ENCODE measurements around the gene SLC38A3. TPM values are rescaled to one million over a fixed set of nuclear protein-coding genes. Genes with fewer than 3 reads are reported as not detected.
A peak's percentile ranks its signal among the peaks of the same experiment; 100 is the strongest.

Gene SLC38A3
- polyA plus RNA-seq, 2 donors: 0.08 to 0.11 TPM

DNA sequence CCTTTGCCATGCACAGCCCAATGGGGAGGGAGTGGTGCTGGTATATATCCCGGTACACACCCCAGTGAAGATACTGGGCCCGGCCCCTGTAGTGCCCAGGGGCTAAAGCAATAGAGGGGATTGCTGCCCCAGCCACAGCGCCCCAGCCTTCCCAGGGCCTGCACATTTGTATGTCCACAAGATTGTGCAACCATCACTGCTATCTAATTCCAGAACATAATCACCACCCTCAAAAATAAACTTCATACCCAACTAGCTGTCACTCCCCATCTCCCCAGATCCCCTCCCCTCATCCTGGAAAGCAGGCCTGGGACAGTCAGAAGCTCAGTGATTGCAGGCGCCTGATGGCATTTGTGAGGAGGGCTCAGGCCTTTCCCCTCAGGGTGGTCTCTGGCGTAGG is 44.4 kb downstream of the SLC38A3 start:
- Histone ChIP-seq H3K9me3 (ENCODE audit: control insufficient read depth in 2 of 2, insufficient read depth in 1 of 2, low read depth in 1 of 2, low read length in 1 of 2) (no peaks in the 10 kb centered on the region), H3K4me1 (ENCODE audit: control insufficient read depth in 2 of 2, insufficient read depth in 2 of 2, low read length in 1 of 2) (peaks cover 19 to 62% of the 10 kb centered on the region in 2 donors), H3K36me3 (ENCODE audit: control insufficient read depth in 2 of 2, insufficient read depth in 2 of 2, low read length in 1 of 2) (peaks cover 0 to 22% of the 10 kb centered on the region in 2 donors), H3K27ac (ENCODE audit: low read depth in 2 of 2, low read length in 1 of 2) (peak overlapping the region; percentile 60 to 91), H3K27me3 (ENCODE audit: control insufficient read depth in 1 of 2, insufficient read depth in 2 of 2, low read length in 2 of 2) (no peaks in the 10 kb centered on the region), H3K4me3 (ENCODE audit: low read depth in 1 of 2, low read length in 2 of 2) (no peak overlapping the region)
- WGBS, 2 donors: 83 to 86% methylated on average over 5 of the region's 5 CpGs

DNA sequence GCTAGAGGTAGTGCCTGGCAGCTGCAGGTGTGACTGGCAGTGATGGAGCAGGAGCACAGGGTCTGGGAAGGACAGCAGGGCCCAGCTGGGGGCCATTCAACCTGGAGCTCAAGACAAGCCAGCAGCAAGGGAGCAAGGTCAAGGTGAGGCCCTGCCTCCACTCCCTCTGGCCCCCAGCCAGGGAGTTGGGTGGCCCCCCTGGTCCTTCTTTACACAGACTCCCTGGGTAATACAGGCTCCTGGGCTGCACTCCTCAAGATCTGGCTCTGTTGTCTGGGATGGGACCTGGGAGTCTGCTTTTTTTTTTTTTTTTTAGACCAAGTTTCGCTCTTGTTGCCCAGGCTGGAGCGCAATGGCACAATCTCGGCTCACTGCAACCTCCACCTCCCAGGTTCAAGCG is 45.4 kb downstream of the SLC38A3 start:
- Histone ChIP-seq H3K4me3 (ENCODE audit: low read depth in 1 of 2, low read length in 2 of 2) (no peak overlapping the region), H3K27ac (ENCODE audit: low read depth in 2 of 2, low read length in 1 of 2) (peak overlapping the region in 1 of 2 donors; percentile 91), H3K27me3 (ENCODE audit: control insufficient read depth in 1 of 2, insufficient read depth in 2 of 2, low read length in 2 of 2) (no peaks in the 10 kb centered on the region), H3K4me1 (ENCODE audit: control insufficient read depth in 2 of 2, insufficient read depth in 2 of 2, low read length in 1 of 2) (peaks cover 14 to 65% of the 10 kb centered on the region in 2 donors), H3K9me3 (ENCODE audit: control insufficient read depth in 2 of 2, insufficient read depth in 1 of 2, low read depth in 1 of 2, low read length in 1 of 2) (no peaks in the 10 kb centered on the region), H3K36me3 (ENCODE audit: control insufficient read depth in 2 of 2, insufficient read depth in 2 of 2, low read length in 1 of 2) (peaks cover 0 to 17% of the 10 kb centered on the region in 2 donors)
- WGBS, 2 donors: 89 to 92% methylated on average over 4 of the region's 4 CpGs

DNA sequence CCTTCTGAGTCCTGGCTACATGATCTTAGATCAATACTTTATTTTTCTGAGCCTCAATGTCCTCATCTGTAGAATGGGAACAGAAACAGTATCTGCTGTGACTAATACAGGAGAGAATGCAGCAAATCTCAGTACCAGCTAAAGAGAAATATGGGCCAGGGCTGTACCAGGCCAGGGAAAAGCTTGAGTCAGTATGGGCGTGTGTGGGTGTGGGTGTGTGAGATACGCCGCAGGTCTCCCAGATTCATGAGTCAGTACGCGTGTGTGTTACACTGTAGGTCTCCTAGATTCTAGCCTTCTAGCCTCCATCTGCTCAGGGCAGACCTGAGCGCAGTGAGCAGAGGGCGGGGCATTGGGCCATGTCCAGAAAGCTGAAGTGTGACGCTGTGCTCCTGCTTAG is 46.1 kb downstream of the SLC38A3 start:
- Histone ChIP-seq H3K27ac (ENCODE audit: low read depth in 2 of 2, low read length in 1 of 2) (peak overlapping the region; percentile 74 to 88), H3K4me3 (ENCODE audit: low read depth in 1 of 2, low read length in 2 of 2) (no peak overlapping the region), H3K36me3 (ENCODE audit: control insufficient read depth in 2 of 2, insufficient read depth in 2 of 2, low read length in 1 of 2) (peaks cover 2 to 19% of the 10 kb centered on the region in 2 donors), H3K9me3 (ENCODE audit: control insufficient read depth in 2 of 2, insufficient read depth in 1 of 2, low read depth in 1 of 2, low read length in 1 of 2) (no peaks in the 10 kb centered on the region), H3K27me3 (ENCODE audit: control insufficient read depth in 1 of 2, insufficient read depth in 2 of 2, low read length in 2 of 2) (no peaks in the 10 kb centered on the region), H3K4me1 (ENCODE audit: control insufficient read depth in 2 of 2, insufficient read depth in 2 of 2, low read length in 1 of 2) (peaks cover 11 to 59% of the 10 kb centered on the region in 2 donors)
- 43 to 59% methylated on average over 8 of the region's 8 CpGs for WGBS, 2 donors

DNA sequence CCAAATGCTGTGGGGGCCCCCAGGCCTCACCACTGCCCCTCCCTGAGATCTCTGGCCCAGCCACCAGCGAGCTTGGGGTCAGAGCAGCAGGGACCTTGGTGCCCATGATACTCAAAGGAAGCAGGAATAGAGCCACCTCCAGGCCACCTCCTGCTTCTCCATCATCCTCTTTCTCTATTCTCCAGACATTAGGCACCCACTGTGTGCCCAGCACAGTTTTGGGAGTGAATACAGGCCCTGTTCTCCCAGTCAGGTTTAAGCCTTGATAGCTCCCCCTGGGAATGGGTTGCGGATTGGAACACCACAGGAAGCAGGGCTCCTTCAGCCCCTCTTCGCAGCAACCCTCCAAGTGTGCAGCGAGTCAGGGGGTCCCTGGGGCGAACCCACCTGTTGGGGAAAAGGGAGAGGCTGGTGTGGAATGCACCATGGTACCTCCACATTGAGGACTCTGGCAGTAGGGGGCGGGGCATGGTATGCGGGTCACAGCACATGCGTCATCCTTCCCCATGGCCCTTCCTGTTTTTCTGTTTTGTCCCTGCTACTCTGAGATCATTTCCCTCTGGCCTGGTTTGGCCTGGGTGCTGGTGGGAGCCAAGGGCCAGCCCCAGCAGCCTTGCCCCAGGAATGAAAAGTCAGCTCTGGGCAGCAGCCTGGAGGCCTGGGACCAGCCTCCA is 49.6 kb downstream of the SLC38A3 start:
- H3K4me1 ChIP-seq (ENCODE audit: control insufficient read depth in 2 of 2, insufficient read depth in 2 of 2, low read length in 1 of 2): peaks cover 5 to 36% of the 10 kb centered on the region in 2 donors
- peaks cover 16 to 35% of the 10 kb centered on the region in 2 donors for H3K36me3 ChIP-seq (ENCODE audit: control insufficient read depth in 2 of 2, insufficient read depth in 2 of 2, low read length in 1 of 2)
- no peaks in the 10 kb centered on the region for H3K9me3 ChIP-seq (ENCODE audit: control insufficient read depth in 2 of 2, insufficient read depth in 1 of 2, low read depth in 1 of 2, low read length in 1 of 2)
- no peak overlapping the region for H3K4me3 ChIP-seq (ENCODE audit: low read depth in 1 of 2, low read length in 2 of 2)
- no peaks in the 10 kb centered on the region for H3K27me3 ChIP-seq (ENCODE audit: control insufficient read depth in 1 of 2, insufficient read depth in 2 of 2, low read length in 2 of 2)
- peak overlapping the region; percentile 77 to 85 for H3K27ac ChIP-seq (ENCODE audit: low read depth in 2 of 2, low read length in 1 of 2)
- WGBS, 2 donors: 63 to 68% methylated on average over 8 of the region's 8 CpGs

DNA sequence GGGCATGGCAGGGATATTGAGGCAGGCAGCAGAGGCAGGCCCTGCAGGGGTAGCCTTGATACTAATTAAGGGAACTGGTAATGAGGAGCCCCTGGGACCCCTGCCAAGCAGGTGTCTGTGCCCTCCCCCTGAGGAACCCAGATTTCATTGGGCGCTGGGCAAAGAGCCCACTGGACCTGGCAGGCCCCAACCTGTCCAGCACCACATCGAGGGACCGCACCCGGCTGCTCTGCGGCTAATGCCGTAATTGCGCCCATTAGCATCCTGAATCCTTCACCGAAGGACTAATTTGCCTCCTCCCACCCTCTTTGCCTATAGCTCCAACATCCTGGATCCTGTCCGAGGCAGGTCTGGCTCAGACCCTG is 50.2 kb downstream of the SLC38A3 start:
- Histone ChIP-seq H3K27me3 (ENCODE audit: control insufficient read depth in 1 of 2, insufficient read depth in 2 of 2, low read length in 2 of 2) (no peaks in the 10 kb centered on the region), H3K36me3 (ENCODE audit: control insufficient read depth in 2 of 2, insufficient read depth in 2 of 2, low read length in 1 of 2) (peaks cover 16 to 34% of the 10 kb centered on the region in 2 donors), H3K9me3 (ENCODE audit: control insufficient read depth in 2 of 2, insufficient read depth in 1 of 2, low read depth in 1 of 2, low read length in 1 of 2) (no peaks in the 10 kb centered on the region), H3K4me1 (ENCODE audit: control insufficient read depth in 2 of 2, insufficient read depth in 2 of 2, low read length in 1 of 2) (peaks cover 3 to 34% of the 10 kb centered on the region in 2 donors), H3K27ac (ENCODE audit: low read depth in 2 of 2, low read length in 1 of 2) (peak overlapping the region; percentile 77 to 85), H3K4me3 (ENCODE audit: low read depth in 1 of 2, low read length in 2 of 2) (no peak overlapping the region)
- WGBS, 2 donors: 39 to 67% methylated on average over 9 of the region's 9 CpGs

DNA sequence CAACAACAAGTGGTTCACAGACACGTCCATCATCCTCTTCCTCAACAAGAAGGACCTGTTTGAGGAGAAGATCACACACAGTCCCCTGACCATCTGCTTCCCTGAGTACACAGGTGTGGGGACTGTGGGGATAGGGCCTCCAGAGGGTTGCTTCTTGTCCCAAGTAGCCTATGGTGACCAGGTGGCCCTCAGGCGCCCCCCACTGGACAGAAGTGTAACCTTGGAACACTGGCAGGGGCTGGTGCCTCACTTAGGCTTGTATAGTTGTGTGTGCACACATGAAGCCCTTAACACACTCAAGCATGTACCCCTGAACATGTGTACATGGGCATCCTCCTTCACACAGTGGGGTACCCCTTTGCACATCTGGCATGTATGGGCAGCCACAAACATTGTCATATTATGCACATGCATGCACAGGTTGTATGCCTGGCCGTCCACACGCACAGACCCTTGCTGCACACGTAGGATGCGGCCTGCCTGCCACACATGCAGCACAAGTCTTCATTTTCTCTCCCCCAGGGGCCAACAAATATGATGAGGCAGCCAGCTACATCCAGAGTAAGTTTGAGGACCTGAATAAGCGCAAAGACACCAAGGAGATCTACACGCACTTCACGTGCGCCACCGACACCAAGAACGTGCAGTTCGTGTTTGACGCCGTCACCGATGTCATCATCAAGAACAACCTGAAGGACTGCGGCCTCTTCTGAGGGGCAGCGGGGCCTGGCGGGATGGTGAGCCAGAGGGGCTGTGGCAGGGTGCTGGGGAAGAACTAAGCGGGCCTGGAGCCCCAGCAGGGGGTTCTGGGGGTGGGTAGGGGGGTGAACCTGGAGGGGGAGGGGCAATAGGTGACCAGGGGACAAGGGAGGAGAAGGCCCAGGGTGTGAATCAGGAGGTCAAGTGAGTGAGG is 52.2 kb downstream of the SLC38A3 start:
- Histone ChIP-seq H3K27ac (ENCODE audit: low read depth in 2 of 2, low read length in 1 of 2) (peak overlapping the region; percentile 8 to 22), H3K4me3 (ENCODE audit: low read depth in 1 of 2, low read length in 2 of 2) (no peak overlapping the region), H3K4me1 (ENCODE audit: control insufficient read depth in 2 of 2, insufficient read depth in 2 of 2, low read length in 1 of 2) (peaks cover 0 to 23% of the 10 kb centered on the region in 2 donors), H3K36me3 (ENCODE audit: control insufficient read depth in 2 of 2, insufficient read depth in 2 of 2, low read length in 1 of 2) (peaks cover 16 to 29% of the 10 kb centered on the region in 2 donors), H3K9me3 (ENCODE audit: control insufficient read depth in 2 of 2, insufficient read depth in 1 of 2, low read depth in 1 of 2, low read length in 1 of 2) (no peaks in the 10 kb centered on the region), H3K27me3 (ENCODE audit: control insufficient read depth in 1 of 2, insufficient read depth in 2 of 2, low read length in 2 of 2) (no peaks in the 10 kb centered on the region)
- 89 to 90% methylated on average over 20 of the region's 20 CpGs for WGBS, 2 donors

DNA sequence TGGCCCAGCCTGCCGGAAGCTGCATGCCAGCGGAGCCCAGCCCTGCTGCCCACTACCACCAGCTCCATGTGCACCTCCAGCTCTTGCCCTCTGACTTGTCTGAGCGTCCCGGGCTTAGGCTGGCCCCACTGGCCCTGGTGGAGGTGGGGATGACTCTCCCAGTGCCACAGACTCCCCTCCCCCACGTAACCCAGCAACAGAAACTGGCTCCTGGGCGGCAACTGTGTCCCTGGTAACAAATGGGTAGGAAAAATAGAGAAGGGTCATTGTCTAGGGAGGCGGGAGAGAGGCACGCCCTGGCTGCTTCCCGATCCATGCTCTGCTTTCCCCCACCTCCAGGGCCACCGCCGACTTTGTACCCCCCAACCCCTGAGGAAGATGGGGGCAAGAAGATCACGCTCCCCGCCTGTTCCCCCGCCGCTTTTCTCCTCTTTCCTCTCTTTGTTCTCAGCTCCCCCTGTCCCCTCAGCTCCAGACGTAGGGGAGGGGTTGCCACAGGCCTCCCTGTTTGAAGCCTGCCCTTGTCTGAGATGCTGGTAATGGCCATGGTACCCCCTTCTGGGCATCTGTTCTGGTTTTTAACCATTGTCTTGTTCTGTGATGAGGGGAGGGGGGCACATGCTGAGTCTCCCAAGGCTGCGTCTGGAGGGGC is 53.1 kb downstream of the SLC38A3 start:
- Histone ChIP-seq H3K36me3 (ENCODE audit: control insufficient read depth in 2 of 2, insufficient read depth in 2 of 2, low read length in 1 of 2) (peaks cover 16 to 25% of the 10 kb centered on the region in 2 donors), H3K27me3 (ENCODE audit: control insufficient read depth in 1 of 2, insufficient read depth in 2 of 2, low read length in 2 of 2) (no peaks in the 10 kb centered on the region), H3K4me3 (ENCODE audit: low read depth in 1 of 2, low read length in 2 of 2) (no peak overlapping the region), H3K4me1 (ENCODE audit: control insufficient read depth in 2 of 2, insufficient read depth in 2 of 2, low read length in 1 of 2) (peaks cover 0 to 21% of the 10 kb centered on the region in 2 donors), H3K27ac (ENCODE audit: low read depth in 2 of 2, low read length in 1 of 2) (peak overlapping the region; percentile 8 to 66), H3K9me3 (ENCODE audit: control insufficient read depth in 2 of 2, insufficient read depth in 1 of 2, low read depth in 1 of 2, low read length in 1 of 2) (no peaks in the 10 kb centered on the region)
- WGBS, 2 donors: 81 to 83% methylated on average over 17 of the region's 17 CpGs

DNA sequence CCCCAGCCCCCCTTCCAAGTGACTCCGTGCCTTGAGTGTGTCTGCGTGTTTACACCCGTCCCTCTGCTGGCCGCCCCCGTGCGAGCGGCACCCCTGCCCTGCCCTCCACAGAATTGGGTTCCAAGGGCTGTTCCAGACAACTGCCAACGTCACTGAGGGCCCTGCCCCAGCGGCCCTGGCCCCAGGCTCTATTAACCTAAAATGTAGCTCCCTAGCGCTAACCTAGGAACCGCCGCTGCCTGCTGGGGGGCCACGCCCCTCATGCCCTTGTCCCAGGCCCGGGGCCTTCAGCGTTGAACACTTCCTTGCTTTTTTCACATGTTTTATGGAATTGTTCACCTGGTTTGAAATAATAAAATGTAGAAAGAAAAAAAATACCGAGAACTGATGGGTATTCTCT is 53.9 kb downstream of the SLC38A3 start:
- Histone ChIP-seq H3K4me1 (ENCODE audit: control insufficient read depth in 2 of 2, insufficient read depth in 2 of 2, low read length in 1 of 2) (peaks cover 0 to 21% of the 10 kb centered on the region in 2 donors), H3K36me3 (ENCODE audit: control insufficient read depth in 2 of 2, insufficient read depth in 2 of 2, low read length in 1 of 2) (peaks cover 16 to 21% of the 10 kb centered on the region in 2 donors), H3K27ac (ENCODE audit: low read depth in 2 of 2, low read length in 1 of 2) (peak overlapping the region; percentile 85 to 90), H3K9me3 (ENCODE audit: control insufficient read depth in 2 of 2, insufficient read depth in 1 of 2, low read depth in 1 of 2, low read length in 1 of 2) (no peaks in the 10 kb centered on the region), H3K4me3 (ENCODE audit: low read depth in 1 of 2, low read length in 2 of 2) (no peak overlapping the region), H3K27me3 (ENCODE audit: control insufficient read depth in 1 of 2, insufficient read depth in 2 of 2, low read length in 2 of 2) (no peaks in the 10 kb centered on the region)
- 43 to 65% methylated on average over 16 of the region's 16 CpGs for WGBS, 2 donors

DNA sequence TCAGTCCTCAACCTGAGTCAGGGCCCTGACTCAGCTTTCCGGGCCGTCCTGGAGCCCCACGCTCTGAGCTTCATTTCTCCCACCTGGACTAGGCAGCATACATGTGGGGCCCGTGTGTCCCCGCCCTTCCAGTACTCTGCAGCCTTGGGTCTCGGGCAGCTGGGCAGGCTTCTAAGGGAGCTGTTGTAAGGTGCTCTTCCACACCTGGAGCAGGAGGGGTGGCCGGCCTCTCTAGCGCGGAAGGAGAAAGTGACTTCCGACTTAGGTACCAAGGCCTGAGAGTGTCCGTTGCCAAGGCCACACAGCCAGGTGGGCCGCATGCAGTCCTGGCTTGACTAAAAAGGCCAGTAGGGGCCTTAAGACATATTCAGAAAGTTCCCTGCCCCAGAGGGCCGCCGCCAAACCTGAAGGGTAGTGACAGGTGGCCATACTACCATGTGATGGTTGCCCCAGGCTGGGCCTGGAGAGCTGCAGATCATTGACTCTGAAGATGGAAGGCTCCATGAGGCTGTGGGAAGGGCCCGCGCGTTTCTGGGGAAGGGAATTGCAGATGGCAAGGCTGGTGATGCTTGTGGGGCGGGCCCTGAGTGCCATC is 54.5 kb downstream of the SLC38A3 start:
- peak overlapping the region; percentile 85 to 90 for H3K27ac ChIP-seq (ENCODE audit: low read depth in 2 of 2, low read length in 1 of 2)
- H3K4me3 ChIP-seq (ENCODE audit: low read depth in 1 of 2, low read length in 2 of 2): peak overlapping the region in 1 of 2 donors; percentile 33
- peaks cover 0 to 19% of the 10 kb centered on the region in 2 donors for H3K4me1 ChIP-seq (ENCODE audit: control insufficient read depth in 2 of 2, insufficient read depth in 2 of 2, low read length in 1 of 2)
- no peaks in the 10 kb centered on the region for H3K9me3 ChIP-seq (ENCODE audit: control insufficient read depth in 2 of 2, insufficient read depth in 1 of 2, low read depth in 1 of 2, low read length in 1 of 2)
- H3K27me3 ChIP-seq (ENCODE audit: control insufficient read depth in 1 of 2, insufficient read depth in 2 of 2, low read length in 2 of 2): no peaks in the 10 kb centered on the region
- H3K36me3 ChIP-seq (ENCODE audit: control insufficient read depth in 2 of 2, insufficient read depth in 2 of 2, low read length in 1 of 2): peaks cover 16 to 21% of the 10 kb centered on the region in 2 donors
- WGBS, 2 donors: 47 to 55% methylated on average over 18 of the region's 18 CpGs
